AG10803 (cell line): ENCODE measurements around the gene JARID2.

ENCODE experiments used
- DNase-seq: peaks from one replicate; pipeline ENCODE4 v3.0.0; 2010; ENCODE audit warnings: low read depth
- H3K4me3 ChIP-seq: 2 replicates; pipeline ENCODE4 v1.5.1; 2011; ENCODE audit warnings: mild to moderate bottlenecking, low read length, control low read depth
- TF ChIP-seq, protein P1 (sequence below): conservative IDR thresholded peaks from 2 replicates; pipeline ENCODE4 v1.5.1; 2011; ENCODE audit warnings: mild to moderate bottlenecking, low read length, control low read depth, inconsistent platforms

The JARID2 gene

DNA sequence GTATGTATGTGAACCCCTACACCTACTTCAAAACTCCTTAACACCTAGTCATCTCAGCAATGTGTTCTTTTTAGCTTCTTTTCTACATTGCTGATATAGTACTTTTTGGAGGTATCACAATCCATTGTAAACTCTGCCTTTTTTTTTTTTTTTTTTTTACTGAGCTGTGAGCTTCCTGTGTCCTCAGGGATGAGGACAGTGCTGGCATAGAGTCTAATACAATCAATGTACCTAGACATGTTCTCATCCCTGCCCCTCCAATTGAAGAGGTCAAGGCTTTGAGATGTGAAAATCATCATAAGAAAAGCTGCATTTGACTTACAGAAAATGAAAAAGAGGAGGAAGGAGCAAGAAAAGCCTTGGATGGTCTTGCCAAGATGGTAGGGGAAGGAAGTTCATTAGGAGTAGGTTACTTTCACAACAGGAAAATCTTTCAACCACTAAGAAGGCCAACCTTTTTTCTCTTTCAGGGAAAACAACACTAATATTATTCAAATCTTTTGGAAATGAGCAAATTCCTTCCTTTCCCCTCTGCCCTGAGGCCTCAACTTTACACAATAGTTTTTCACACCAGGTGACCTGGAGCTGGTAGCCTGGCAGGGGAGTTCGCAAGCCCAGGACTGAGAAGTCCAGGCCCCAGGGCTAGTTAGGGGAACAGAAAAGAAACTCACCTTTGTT is 2.8 kb upstream of the JARID2 start:
- TF ChIP-seq, protein P1, sequence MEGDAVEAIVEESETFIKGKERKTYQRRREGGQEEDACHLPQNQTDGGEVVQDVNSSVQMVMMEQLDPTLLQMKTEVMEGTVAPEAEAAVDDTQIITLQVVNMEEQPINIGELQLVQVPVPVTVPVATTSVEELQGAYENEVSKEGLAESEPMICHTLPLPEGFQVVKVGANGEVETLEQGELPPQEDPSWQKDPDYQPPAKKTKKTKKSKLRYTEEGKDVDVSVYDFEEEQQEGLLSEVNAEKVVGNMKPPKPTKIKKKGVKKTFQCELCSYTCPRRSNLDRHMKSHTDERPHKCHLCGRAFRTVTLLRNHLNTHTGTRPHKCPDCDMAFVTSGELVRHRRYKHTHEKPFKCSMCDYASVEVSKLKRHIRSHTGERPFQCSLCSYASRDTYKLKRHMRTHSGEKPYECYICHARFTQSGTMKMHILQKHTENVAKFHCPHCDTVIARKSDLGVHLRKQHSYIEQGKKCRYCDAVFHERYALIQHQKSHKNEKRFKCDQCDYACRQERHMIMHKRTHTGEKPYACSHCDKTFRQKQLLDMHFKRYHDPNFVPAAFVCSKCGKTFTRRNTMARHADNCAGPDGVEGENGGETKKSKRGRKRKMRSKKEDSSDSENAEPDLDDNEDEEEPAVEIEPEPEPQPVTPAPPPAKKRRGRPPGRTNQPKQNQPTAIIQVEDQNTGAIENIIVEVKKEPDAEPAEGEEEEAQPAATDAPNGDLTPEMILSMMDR, result no peak
- no peak overlapping the region for H3K4me3 ChIP-seq
- no peak for DNase-seq

DNA sequence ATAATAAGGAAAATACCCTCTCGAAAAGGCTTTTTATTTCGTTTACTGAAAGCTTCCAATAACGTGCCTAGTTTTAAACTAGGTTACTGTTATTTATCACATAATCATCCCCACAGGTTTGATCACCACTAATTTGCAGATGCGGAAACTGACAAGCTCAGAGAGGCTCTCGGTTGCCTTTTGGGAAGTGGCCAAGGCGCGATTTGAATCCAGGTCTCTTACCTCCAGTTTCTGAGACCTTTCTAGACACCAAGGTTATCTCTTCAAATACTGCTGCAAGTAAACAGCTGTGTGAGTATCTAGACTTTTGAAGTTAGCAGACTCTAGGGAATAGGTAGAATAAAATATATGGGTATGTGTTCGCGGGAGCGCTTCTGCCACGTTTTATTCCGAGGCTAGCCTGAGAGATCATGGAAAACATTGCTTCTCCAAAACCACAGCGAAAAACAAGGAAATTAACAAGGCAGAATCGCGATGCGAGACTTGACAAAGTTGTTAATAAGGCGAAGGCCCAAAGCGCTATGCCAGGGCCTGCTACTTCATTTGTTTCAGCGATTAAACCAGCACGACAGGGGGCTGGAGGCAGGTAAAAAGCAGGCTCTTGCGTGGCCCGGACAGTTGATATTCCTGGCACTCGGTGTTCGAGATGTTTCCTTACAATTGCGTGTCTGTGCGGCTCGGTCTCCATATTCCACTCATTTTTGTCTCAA is 1.8 kb upstream of the JARID2 start:
- TF ChIP-seq, protein P1, result no peak
- DNase-seq, result no peak
- H3K4me3 ChIP-seq, result peak overlapping the region; percentile 83

DNA sequence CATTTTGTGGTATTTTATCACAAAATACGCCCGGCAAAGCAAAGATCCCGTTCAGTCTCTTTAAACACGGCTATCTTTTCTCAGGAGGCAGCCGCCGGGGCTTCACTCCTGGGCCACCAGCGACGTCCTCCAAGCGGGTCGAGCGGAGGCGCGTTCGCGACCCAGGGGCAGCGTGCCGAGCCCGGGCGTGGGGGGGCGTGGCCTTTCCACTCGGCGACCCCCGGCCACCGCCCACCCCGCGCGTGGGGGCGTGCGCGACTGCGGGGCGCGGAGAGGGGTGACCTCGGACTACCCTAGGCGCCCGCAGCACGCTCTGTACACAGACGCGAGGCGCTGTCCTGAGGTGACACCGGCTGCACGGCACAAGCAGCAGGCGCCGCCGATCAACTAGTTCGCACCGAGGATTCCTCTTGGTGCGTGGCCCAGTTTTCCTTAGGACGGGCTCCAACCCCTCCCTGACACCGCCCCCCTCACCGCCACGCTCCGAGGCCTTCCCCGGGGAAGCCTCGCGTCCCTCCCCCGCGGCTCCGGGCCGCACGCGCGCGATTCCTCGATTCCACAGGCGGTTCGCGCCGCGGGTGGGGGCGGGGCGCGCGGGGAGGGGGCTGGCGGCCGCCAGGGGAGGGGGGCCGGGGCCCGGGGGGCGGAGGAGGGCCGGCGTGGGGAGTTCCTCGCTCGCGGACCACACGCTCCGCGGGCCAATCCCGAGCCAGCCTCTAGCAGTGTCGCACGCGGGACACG is 1.1 kb upstream of the JARID2 start:
- DNase-seq, result peak; percentile 82
- peak overlapping the region; percentile 83 for H3K4me3 ChIP-seq
- TF ChIP-seq, protein P1, result no peak

DNA sequence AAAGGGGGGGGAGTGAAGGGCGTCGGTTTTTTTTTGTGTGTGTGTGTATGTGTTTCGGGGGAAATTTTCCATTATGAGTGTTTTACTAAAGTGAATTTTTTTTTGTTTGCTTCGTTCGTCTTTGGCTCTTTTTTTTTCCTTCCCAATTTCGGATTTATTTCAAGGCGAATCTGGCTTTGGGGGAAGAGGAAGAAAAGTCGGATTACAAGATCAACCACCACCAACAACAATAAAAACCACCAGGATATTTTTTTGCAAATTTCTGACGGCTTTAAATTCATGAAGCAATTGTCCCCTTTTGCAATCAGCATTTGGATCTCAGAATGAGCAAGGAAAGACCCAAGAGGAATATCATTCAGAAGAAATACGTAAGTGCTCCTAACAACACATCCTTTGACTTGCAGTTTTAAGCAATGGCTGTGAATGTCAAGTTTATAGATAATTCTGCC is 372 bp downstream of the JARID2 start:
- TF ChIP-seq, protein P1, result no peak
- no peak for DNase-seq
- H3K4me3 ChIP-seq, result peak overlapping the region; percentile 83

DNA sequence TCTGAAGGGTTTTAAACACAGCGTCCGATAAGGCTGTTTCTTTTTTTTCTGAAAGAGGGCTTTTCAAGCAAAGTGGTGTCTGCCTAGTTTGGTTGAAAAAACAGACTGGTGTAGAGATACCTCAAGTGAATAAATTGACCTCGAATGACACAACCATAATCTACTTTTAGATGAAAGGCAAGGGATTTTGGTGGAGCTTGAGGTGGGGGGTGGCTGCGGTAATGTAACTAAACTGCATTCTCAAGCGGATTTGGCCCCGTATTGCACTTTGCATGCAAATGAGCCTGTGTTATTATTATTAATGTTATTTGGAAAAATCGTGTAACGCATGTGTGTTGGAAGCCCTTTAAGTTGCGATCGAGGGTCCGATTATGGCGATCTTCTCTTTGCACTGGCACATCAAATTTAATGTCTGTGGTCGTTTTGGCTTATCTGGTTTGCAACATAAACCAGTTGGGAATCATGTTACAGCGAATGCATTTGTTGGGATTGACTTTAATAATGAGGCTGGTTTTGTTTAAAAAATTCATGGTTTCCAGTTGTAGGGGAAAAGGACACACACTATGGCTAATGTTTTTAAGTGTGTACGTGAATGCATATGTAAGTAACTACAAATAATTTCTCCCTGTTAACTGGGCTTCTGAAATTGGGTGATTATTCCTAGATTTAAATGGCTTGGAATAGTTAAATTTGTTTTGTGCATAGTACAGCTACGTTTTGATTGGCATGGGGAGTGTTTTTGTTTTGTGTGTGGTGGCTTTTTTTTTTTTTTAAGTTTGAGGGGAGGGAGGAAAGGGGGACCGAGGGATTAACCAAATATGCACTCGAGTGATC is 1.0 kb downstream of the JARID2 start:
- peak overlapping the region; percentile 83 for H3K4me3 ChIP-seq
- no peak for DNase-seq
- TF ChIP-seq, protein P1, result no peak

DNA sequence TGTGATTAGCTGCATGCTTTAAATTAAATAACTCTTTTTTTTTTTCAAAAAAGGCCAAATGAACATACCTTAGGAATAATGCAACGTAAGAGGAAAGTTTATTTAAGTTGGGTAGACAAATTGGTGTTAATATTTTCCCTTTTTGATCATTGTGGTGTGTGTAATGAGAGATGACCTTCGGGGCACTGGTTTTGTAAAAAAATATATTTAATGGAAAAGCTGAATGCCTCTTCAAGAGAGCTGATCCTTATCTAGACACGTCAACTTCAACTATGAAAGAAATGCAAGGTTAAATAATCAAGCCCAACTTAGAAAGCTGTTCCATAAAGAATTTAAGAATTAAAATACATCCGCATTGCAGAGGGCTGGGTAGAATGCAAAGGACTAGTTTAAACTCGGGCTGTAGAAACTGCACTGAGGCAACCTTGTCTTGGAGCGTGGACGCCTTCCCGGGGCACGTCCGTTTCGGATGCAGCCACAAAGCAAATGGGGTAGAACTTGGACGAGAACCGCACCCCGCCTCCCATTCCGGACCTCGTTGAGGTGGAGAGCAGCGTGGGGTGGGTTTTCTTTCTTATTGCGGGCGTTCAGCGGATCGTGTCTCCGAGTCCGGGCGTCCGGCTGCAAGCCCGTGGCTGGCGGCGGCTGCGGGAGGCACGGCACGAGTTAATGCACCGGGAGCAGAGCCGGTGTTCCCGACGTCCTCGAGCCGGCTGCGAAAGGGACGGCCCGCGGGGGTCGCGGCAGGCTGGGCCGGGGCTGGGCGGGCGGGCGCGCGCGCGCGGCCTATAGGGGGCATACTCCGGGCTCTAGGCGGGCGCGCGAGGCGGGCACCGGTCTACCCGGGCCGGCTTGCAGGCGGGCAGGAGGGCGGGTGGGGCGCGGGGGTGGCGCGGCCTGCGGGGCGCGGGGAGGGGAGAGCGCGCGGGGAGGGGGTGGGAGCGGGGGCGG is 1.9 kb downstream of the JARID2 start:
- H3K4me3 ChIP-seq, result peak overlapping the region; percentile 83
- TF ChIP-seq, protein P1, result no peak
- peak; percentile 50 for DNase-seq
